Hair follicular keratinocyte (primary cell): Measurements from ENCODE around the gene CATSPERE. TPM values are rescaled to one million over a fixed set of nuclear protein-coding genes. Genes with fewer than 3 reads are reported as not detected.

Source experiments
- total RNA-seq: library from RNA; depleted of rRNA; stranded (reverse); fragments of >200 nt; gene quantifications from 2 replicates; pipeline ENCODE4 v1.2.3, GENCODE V29; 2015

The CATSPERE gene
- not detected in 2 replicates for total RNA-seq

GRCh38 chr1:244461245-244462071 is at the start of gene CATSPERE:
Gene CATSPERE (plus strand): TSS chr1:244461273. CDS start chr1:244461430, 157 bp downstream.

GRCh38 chr1:244451539-244451950 is 9.5 kb upstream of the CATSPERE start, which contains the start of gene ADSS2:
Gene ADSS2 (minus strand): TSS chr1:244451909. CDS start chr1:244451817, 92 bp downstream.

GRCh38 chr1:244652623-244653438 is 191.8 kb downstream of the CATSPERE start, which contains the start of gene DESI2:
Gene DESI2 (plus strand): TSS chr1:244653126. CDS start chr1:244653314, 188 bp downstream.

Other genes with a start within 250 kb of the CATSPERE start
- gene ADSS2, start 9.4 kb upstream of the CATSPERE start, total RNA-seq = 39.4 and 42.6 TPM in 2 replicates
- 41.1 and 42.8 TPM in 2 replicates for gene DESI2, start 191.9 kb downstream of the CATSPERE start, total RNA-seq